GM19043 (cell line): ENCODE data around the gene KLHL29.

Source experiments
- ATAC-seq: cut with Tn5 transposase; IDR thresholded peaks from one replicate; pipeline ENCODE4 v1.9.1; 2021; ENCODE audit warnings: low read depth; ENCODE audit not compliant: unreplicated experiment

The KLHL29 gene

DNA sequence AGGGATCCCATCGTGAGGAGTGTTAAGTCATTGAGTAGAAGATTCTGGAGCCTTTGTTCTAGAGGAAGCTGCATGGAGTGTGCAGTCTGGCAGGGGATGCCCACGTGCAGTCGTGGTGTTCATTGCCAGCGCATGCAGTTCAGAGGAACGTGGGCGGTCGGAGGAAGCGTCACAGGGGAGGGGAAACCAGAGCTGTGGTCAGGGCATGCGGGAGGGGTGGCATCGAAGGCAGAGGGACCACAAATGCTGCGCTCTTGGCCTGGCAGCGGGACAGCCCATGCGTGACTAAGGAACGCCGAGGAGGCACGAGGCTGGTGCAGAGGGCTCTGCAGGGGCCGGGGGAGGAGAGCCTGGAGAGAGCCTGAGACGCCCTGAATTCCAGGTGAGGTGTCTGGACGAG, 141.1 kb downstream of the KLHL29 start:
- ATAC-seq, result no peak

DNA sequence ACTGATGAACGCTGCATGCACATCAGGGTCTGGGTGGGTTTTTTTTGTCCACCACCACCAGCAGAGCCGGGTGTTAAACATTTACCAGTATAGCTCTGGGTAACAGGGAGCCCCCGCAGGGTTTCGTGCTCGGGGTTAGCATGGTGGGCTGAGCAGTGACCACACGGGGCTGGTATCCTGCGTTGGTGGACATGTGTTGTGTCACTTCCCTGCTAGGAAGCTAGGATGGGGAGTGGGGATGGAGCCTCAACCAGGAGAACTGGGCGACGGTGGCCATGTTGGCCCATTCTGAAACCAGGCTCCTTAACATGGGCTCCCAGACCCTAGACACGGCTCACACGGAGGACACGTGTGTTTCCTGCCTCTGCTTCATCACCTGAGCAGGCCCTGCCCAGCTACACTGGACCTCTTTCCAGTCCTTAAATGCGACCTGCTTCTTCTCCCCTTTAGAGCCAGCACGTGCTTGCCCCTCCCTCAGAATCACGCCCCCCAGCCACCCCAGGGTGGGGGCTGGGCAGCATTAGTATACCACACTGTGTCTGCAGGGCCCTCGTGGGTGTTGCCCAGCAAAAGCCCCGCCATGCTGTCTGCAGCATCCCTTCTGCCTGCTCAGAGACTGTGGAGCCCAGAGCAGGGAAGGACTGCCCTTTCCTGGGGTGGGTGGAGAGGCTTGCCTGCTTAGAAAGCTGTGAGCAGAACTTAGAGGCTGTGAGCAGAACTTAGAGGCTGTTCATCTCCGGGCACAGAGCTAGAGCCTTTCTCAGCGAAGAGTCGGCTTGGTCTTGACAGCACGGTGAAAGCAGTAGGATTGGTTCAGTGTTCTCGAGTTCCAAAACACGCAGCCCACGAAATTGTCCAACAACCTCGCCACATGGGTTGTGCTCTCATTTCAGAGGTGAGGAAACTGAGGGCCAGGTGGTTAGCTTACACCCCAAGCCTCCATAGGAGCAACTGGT, 142.1 kb downstream of the KLHL29 start:
- ATAC-seq, result no peak

DNA sequence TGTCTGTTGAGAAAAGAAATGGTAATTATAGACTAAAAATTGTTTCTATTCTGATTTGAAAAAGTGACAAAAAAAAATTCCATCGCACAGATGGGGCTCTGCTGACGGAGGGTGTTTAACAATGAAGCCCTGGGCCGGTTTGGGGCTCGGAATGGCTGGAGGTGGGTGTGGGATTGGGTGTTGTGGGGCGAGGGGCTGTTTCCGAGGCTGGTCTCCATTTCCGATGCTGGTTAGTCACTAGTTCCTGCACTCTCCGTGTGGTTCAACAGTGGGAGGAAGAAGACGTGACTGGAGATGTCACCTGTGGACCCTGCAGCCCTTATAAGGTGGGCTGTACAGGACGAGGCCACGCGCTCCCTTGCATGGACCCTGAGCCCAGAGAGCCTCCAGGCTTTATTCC, 143.2 kb downstream of the KLHL29 start:
- no peak for ATAC-seq

DNA sequence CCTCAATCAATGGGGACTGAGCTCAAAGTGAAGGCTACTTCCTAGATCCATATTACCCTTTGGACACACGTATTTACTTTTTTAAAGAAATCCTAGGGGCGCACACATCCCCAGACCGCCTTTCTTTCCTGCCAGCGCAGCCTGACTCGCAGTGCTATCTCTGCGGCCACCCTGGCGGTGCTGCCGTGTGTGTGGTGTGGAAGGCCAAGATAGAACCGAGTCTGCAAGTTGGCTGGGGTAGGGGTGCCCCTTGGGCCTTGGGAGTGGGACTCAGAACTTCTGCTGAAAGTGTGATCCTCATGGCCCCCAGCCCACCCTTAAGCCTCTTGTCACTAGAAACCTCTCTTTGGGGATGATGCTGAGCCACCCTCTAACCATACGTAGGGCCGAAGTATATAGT, 143.7 kb downstream of the KLHL29 start:
- ATAC-seq, result no peak

DNA sequence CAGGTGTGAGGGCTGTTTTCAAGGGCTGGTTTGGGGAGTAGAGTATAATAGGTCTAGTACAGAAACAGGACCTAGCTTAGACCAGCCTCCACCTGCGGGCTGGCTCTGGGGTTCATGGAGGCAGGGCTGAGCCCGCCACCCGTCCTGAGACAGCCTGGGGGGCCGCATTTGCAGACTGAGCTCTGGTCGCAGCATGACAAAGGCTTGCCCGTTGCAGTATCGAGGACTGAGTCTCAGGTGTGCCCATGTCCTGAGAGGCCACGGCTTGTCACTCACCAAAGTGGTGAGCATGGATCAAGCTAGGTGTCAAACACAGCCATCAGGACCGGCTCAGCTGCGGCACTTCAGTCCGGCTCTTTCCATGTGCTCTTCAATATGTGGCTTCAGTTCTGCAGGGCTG, 144.7 kb downstream of the KLHL29 start:
- ATAC-seq, result no peak

DNA sequence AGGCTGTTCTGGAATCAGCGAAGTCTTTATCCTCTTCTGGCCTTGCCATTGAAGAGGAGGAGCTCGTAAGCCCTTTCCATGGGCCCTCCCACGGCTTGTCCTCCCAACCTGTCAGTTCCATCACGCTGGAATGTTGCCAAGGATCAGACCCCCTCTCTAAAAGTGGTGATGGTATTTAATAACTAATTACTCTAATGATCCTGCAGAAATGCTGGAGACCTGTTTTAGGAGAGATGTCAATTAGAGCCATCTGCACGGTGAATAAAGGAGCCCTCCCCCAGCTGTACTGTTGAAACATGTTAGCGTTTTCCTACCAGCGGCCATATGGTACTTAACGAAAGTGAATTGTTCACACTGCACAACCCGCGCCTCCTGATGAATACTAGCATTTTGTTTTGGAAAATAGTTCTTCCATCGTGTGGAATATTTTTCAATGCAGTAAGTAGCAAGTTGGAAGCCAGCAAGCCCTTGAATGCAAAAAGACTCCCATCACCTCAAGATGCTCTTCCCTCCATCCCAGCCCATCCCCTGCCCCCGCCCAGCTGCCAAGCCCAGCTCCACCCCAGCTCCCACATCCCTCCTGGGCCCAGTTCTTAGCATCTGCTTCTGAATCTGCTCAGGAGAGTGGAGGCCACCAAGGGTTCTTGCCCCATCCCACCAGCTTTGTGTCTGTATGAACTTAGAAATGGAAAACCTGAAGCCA, 145.4 kb downstream of the KLHL29 start:
- ATAC-seq, result no peak

GRCh38 chr2:23530909-23531276, 145.9 kb downstream of the KLHL29 start:
- ATAC-seq, result no peak

GRCh38 chr2:23531280-23531679, 146.3 kb downstream of the KLHL29 start:
- no peak for ATAC-seq

DNA sequence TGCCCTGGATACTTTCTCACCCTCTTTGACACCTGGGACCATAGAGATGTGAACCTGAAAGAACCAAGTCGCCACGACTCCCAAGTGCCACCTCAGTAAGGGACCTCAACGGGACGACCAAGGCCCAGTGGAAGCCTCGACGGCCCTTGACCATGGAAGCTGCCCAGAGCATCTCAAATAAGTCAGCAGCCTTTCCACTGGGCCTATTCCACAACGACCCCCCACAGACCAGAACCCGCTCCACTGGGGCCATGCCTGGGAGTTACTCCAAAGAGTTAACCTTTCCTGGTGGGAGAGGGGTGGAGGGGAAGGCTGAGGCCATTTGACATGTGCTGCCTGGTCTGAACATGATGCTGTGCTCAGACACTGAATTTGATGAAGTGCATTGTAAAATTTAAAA, 146.9 kb downstream of the KLHL29 start:
- ATAC-seq, result no peak

- ATAC-seq, result peak; percentile 76
These were observed 147.7 kb downstream of the KLHL29 start for GRCh38 chr2:23532391-23533337.

GRCh38 chr2:23533338-23533695, 148.3 kb downstream of the KLHL29 start:
- ATAC-seq, result no peak

- no peak for ATAC-seq
These were observed 149.8 kb downstream of the KLHL29 start for GRCh38 chr2:23534771-23535170.

GRCh38 chr2:23536326-23536725, 151.3 kb downstream of the KLHL29 start:
- ATAC-seq, result no peak

GRCh38 chr2:23537991-23538390, 153.0 kb downstream of the KLHL29 start:
- no peak for ATAC-seq

- no peak for ATAC-seq
These were observed 153.6 kb downstream of the KLHL29 start for GRCh38 chr2:23538566-23538965.

- no peak for ATAC-seq
These were observed 155.9 kb downstream of the KLHL29 start for GRCh38 chr2:23540804-23541360.

- no peak for ATAC-seq
These were observed 156.7 kb downstream of the KLHL29 start for GRCh38 chr2:23541503-23542229.

DNA sequence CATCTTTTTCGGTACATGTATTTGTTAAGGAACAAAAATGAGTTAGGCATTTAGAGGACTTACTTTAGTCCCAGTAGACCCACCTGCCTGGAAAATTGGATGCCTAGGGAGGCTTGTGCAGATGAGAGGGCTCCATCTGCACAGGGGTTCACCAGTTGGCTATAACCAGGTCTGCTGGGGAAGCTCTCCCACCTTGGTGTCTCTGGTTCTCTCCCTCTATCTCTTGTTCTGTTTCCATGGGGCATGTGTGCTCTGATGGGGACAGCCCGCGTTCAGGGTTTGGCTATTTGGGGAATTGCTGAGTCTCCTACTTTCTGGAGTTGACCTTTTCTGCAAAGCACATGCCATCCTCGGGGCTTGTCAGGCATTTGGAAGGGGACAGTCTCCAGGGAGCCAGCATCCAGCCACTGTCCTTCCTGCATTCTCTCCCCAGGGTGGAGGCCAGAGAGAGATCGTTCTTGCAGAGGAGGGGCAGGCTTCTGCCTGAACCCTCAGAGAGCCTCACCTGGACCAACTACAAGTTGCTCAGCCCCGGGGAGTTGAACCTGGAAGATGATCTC, 157.3 kb downstream of the KLHL29 start:
- no peak for ATAC-seq

DNA sequence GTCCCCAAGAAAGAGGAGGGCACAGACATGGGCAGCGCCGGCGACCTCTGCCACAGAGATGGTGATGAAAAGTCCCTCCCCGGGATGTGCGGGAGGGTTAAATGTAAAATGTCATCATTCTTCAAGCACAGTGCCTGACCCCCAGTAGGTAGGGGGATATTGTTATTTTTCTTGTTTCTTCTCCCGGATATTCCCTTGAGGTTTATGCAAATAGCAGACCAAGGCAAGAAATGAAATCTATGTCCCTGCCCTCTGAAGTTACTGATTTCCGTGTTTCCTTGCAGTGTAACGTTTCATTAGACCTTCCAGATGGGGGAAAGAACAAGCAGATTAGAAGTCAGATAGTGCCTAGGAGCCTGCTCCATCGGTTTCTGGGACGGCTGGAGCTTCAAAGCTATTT, 158.3 kb downstream of the KLHL29 start:
- no peak for ATAC-seq

DNA sequence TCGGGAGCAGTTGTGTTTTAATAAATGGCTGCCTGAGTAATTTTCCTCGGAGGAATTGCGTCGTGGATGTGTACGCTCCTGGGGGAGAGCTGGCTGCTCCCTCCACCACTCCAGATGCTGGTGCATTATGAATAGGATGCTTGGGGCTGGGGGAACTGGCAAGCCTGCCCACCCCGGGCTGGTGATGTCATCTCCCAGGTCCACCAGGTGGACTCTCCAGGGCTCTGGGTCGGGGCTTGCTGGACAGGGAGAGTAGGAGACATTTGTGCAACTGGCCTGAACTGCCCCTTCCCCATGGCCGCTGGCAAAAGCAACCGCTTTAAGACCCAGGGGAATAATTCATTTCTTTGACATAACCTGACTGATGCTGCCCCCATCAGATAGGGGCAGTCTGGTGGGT, 158.7 kb downstream of the KLHL29 start:
- ATAC-seq, result no peak
